Tongue (tissue), 2 donors: ENCODE measurements around the gene POLR3GL. TPM values are rescaled to one million over a fixed set of nuclear protein-coding genes. Genes with fewer than 3 reads are reported as not detected.

Source experiments
- DNase-seq: peaks from one replicate; pipeline ENCODE4 v3.0.0-alpha.2; 2015
- total RNA-seq: library from RNA; depleted of rRNA; stranded (reverse); fragments of >200 nt; gene quantifications from one replicate; pipeline ENCODE4 v1.2.3, GENCODE V29; 2014

POLR3GL gene
- total RNA-seq, 1 donor from 2014 or later = 20.1 TPM

DNA sequence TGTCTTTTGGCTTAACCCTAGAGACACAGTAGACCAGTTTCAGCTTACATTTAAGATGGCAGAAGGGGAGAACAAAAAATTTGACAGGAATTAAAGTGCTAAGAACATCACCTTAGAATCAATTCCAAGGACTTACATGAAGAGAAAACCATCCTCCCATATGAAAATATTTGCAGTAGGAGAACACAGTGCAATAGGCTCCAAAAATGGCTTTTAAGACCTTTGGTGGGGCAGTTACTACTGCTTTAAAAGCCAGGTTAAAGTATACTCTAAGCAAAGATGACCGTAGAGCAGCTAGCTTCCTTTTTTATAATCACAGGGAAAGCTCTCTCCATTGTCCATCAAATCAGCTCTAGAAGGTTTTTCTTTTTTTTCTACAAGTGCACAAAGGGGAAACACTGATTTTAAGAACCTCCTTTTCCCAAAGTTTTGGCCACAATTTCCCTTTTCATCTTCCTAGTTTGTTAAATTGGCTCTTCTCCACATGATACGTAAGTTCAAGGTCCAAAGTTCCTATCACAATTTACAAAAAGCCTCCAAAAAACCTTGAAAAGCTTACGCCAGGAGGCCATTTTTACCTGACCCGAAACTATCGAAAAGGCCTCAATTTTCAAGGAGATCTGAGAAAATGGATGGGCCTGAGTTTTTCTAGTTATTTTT lies 28.6 kb downstream of the POLR3GL start:
- DNase-seq = no peak

DNA sequence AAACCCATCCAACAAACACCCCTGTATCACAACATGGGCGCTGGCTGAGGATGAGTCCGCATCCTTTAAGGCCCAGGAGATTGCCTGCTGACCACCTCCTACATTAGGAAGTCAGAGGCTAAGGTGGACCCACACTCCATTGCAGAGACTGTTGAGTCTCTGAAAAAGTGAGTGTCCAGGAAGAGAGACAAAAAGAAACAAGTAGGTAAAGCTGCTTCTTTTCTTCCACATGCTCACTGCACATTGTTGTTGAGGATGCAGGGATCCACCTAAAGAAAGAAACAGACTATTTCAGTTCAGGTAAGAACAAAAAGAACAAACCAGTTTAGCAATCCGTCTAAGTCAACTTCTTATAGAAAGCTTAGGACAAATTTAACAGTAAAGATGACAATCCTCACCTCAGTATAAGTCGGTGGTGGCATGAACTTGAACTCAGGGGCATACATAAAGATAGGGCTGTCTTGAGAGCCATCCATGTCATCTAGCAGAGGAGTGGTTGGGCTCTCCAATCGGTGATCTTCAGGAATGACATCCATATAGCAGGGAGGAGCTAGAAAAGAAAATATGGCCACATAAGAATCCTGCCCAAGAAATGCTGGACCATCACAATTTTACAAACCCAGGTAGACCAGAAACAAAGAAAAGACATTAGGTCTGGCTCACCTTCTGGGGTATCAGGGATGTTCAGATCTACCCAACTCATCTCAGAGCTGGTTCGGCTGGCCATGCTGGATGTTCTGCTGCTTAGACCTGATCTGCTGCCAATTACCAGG lies 29.3 kb downstream of the POLR3GL start:
- DNase-seq = no peak

DNA sequence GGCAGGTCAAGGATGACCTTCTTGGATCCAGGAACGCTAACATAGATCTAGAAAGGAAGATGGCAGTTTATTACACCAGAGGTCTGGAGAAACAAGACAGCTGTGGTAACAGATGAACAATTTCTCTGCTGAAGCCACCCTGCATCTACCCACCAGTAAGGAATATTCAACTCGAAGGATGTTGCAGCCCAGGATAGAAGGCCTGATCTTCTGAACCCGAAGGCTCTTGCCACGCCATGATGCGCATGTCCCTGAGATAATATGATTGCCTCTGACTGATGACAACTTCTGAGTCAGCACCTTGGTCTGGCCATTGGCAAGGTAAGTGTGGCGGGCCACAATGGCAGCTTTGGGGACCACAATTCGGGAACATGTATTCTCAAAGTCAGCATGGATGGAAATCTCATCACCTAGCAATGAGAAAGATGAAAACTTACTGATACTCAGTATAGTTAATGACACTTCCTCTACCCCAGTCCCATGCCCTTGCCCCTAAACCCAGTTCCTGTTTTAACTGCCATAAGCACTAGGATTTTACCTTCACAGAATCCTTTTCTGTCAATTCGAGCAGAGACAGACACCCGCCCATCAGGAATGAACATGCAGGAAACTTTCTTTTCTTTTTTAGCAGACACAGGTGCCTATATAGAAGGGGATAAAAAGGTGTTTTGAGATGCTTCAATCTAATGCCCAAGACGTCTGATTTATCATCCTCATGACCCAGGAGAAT lies 30.1 kb downstream of the POLR3GL start:
- no peak for DNase-seq

DNA sequence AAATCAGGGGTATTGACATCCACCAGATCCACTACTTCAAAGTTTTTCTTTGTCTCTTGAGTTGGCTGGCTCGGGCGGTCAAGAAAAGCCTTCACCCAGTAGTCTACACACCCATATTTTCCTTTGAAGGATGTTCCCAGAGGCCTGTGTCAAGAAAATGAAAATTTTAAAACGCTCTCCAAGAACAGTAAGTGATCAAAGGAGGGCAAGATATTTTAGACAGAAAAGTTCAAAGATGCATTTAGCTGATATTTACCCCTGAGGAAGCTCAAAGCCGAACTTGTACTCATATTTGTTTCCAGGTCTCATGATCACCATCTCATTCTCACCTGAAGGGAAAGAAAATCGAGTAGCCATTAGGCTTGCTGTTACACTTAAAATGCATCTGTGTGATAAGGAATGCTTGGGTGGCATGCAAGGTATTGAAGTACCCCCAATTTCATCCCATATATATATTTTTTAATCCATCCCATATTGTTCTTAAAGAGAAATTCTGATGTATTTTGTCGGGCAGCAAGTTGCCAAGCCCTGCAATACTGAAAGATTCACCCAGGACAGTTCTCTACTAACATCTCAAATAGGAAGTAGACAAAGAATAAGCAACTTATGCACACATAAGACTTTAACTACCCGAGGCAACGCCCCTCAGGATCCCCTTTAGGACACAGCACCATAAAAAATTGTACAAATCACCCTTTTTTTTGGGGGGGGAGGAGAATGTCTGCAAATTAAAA lies 30.8 kb downstream of the POLR3GL start:
- DNase-seq = peak; percentile 24

DNA sequence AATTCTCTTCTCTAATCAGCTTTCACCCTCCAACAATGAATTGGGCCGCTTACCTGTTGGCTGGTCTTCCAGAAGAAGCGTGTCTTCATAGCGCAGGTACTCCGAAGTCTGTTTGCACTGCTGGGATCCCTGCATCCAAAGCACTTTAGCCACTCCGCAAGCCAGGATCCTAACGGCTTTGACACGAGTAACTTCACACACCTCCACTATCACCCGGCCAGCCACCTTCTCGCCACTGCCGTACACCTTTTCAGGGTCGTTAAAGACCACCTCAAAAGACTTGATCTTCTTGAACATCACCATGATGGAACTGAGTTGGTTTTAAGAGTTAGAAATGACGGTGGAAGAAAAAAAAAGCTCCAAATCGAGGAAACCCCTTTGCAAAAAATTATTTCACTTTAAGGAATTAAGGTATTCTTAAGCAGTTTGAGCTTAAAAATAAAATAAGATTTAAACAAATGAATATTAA lies 31.5 kb downstream of the POLR3GL start:
- DNase-seq = no peak

GRCh38 chr1:145996433-145997015 lies 32.0 kb downstream of the POLR3GL start, which contains the start of gene TXNIP:
TSS of gene TXNIP (minus strand) at chr1:145996579. CDS start at chr1:145996266, 313 bp downstream.
- peak; percentile 99 for DNase-seq

DNA sequence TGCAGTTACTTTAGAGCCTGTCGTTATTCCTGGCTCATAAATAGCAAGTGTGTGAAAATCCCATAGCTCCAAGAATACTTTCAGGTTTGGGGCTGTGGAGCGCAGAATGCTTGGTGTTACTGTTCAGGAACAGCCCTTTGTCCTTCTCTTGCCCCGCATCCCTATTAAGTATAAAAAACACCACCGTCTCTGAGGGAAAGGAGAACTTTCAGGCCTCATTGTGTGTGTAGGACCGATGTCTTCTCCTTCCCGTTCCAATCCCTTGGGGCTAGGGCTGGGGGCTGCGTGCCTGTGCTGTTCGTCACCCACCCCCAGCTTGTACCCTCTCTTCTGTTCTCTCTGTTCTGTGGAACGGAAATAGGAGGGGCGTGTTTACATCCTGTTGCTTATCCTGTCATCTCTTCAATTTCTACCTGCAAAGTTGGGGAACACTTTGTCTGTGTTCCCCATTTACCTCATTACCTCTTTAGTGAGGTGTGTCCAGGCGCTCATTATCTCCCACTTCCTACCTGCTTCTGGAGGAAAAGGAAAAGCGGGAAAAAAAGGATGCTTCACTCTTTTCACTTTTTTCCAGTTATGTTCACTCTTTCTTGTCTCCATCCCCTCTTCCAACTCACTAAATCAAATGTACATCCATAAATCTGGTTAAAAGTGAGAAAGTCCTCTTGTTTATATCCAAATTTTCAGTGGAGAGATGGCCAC lies 32.7 kb downstream of the POLR3GL start:
- peak; percentile 61 for DNase-seq

GRCh38 chr1:145997718-145998023 lies 33.2 kb downstream of the POLR3GL start:
- DNase-seq = peak; percentile 72

GRCh38 chr1:145999321-146000024 lies 35.0 kb downstream of the POLR3GL start:
- DNase-seq = peak; percentile 78

- no peak for DNase-seq
Measured at GRCh38 chr1:146001709-146002108, 37.2 kb downstream of the POLR3GL start.

DNA sequence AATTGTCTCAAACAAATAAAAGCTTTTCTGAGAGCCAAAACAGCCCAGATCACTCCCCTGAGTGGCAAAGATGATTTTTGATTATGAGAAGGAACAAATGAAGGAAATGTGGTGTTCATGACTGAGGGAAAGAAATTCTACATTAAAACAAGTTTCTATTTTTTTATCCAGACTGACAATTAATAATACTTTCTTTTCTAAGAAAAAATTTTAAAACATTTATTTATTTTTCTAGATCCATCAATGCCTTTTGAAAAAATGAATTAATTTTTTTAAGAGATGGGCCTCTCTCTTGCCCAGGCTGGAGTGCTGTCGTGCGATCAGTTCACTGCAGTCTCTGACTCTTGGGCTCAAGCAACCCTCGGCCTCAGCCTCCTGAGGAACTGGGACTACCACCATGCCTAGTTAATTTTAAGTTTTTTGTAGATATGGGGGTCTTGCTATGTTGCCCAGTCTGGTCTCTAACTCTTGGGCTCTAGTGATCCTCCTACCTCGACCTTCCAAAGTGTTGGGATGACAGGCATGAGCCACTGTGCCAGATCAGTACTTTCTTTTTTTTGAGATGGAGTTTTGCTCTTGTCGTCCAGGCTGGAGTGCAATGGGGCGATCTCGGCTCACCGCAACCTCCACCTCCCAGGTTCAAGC lies 43.1 kb downstream of the POLR3GL start:
- no peak for DNase-seq

DNA sequence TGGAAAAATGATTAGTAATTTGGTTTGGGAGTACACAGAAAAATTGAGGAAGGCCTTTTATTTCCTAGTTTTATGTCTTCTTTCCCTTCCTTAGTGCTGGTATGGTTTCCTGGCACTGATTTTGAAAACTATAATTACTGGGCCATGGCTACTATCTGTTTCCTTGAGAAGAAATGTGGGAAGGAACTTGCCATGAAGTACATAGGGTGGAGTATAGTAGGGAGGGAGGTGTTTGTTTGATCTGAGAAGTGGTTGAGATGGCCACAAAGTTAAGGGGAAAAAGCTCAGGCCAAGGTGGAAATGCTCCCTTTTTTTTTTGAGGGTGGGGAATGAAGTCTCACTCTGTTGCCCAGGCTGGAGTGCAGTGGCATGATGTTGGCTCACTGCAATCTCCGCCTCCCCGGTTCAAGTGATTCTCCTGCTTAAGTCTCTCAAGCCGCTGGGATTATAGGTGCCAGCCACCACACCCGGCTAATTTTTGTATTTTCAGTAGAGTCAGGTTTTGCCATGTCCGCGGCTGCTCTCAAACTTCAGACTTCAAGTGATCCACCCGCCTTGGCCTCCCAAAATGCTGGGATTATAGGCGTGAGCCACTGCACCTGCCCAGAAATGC lies 45.7 kb downstream of the POLR3GL start:
- no peak for DNase-seq

DNA sequence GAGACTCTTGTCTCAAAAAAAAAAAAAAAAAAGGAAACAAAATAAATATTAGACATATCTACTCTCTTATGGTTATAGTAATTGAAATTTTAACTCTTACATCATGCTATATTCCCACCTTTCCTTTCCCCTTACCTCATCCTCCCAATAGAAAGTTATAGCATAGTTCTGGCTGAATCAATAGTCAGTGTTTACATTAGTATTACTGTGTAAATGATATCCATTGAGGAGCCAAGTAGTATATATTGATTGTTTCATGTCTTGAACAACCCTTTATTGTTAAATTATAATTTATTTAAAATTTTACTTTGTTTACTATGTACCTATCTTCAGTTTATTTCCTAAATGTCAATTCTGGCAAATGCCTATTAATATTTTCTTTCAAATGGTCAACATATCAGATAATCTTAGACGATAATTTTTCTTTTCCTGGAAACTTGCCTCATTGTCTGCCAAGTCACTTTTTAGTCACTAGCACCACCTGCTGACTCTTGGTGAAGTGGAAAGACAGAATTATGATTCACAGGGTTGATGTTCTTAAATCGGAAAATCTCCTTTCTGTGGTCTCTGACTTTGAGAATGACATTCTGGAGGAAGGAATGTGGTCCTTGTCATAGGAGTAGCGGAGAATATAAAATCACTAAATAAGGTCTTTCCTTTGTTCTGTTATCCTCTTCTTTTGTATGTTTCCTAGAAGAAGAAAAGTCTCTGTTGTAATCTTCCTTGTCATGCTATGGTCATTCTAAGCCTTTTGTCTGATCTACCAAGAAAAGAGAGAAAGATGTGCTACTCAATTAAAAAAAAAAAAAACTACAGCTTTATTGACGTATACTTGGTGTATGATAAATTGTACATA lies 48.4 kb downstream of the POLR3GL start:
- peak; percentile 90 for DNase-seq

DNA sequence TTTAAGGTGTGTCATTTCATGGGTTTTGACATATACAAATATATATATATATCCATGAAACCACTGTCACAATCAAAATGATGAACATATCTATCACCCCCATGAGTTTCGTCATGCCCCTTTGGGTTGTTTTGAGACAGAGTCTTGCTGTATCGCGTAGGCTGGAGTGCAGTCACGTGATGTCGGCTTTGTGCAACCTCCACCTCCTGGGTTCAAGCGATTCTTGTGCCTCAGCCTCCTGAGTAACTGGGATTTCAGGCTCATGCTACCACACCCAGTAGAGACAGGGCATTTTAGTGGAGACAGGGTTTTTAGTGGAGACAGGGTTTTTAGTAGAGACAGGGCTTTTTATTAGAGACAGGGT lies 49.1 kb downstream of the POLR3GL start:
- no peak for DNase-seq

GRCh38 chr1:146016891-146017290 lies 52.4 kb downstream of the POLR3GL start:
- DNase-seq = no peak

- peak; percentile 65 for DNase-seq
Measured at GRCh38 chr1:146019231-146020057, 55.0 kb downstream of the POLR3GL start.
